A673 (cell line): ENCODE data around the gene MT1B. TPM values are rescaled to one million over a fixed set of nuclear protein-coding genes. Genes with fewer than 3 reads are reported as not detected.

Experiments used
- BruUV-seq: library from RNA; stranded (reverse); fragments of 400-500 nt; replicated peaks from 2 replicates; lab custom pipeline; 2021; lab: Mats Ljungman, UMichigan
- CTCF ChIA-PET: fragments of 300-600 bp; sonication (Branson Sonifier 250); formaldehyde crosslinking; loops from one replicate; lab custom pipeline; 2022; ENCODE audit warnings: antibody characterized with exemption; lab: Charles Lee
- POLR2A ChIA-PET: fragments of 300-600 bp; sonication (Branson Sonifier 250); formaldehyde crosslinking; loops from one replicate; lab custom pipeline; 2022; ENCODE audit warnings: antibody characterized with exemption; ENCODE audit not compliant: low non-redundant PET; lab: Charles Lee
- DNase-seq: peaks from one replicate; pipeline ENCODE4 v3.0.0-alpha.2; 2015; ENCODE audit warnings: low spot score
- H3K27ac ChIP-seq: fragments of 200-600 bp; sonication (generic); 2 replicates; pipeline ENCODE4 v1.5.1; 2016; ENCODE audit warnings: mixed run types, low read depth, mild to moderate bottlenecking, mixed read lengths, antibody characterized with exemption, low read length; ENCODE audit not compliant: poor library complexity, severe bottlenecking
- H3K27me3 ChIP-seq: fragments of 200-600 bp; sonication (generic); replicated peaks from 2 replicates; pipeline ENCODE4 v1.6.1; 2017; ENCODE audit warnings: mixed run types, low read depth, mild to moderate bottlenecking, mixed read lengths, antibody characterized with exemption, low read length; ENCODE audit not compliant: insufficient read depth, poor library complexity
- H3K36me3 ChIP-seq: fragments of 200-600 bp; sonication (generic); 2 replicates; pipeline ENCODE4 v1.6.1; 2016; ENCODE audit warnings: mixed run types, mild to moderate bottlenecking, mixed read lengths, antibody characterized with exemption, low read length; ENCODE audit not compliant: insufficient read depth, poor library complexity, severe bottlenecking
- H3K4me1 ChIP-seq: fragments of 200-600 bp; sonication (generic); 2 replicates; pipeline ENCODE4 v1.6.1; 2017; ENCODE audit warnings: mixed run types, mild to moderate bottlenecking, mixed read lengths, antibody characterized with exemption, low read length; ENCODE audit not compliant: insufficient read depth, poor library complexity, severe bottlenecking
- H3K4me3 ChIP-seq: fragments of 200-600 bp; sonication (generic); 2 replicates; pipeline ENCODE4 v1.5.1; 2016; ENCODE audit warnings: low read depth, mixed run types, mild to moderate bottlenecking, mixed read lengths, low read length; ENCODE audit not compliant: poor library complexity, severe bottlenecking
- H3K9me3 ChIP-seq: fragments of 200-600 bp; sonication (generic); 2 replicates; pipeline ENCODE4 v1.6.1; 2016; ENCODE audit warnings: mixed run types, low read depth, mild to moderate bottlenecking, mixed read lengths, antibody characterized with exemption, low read length; ENCODE audit not compliant: poor library complexity, severe bottlenecking
- EZH2 ChIP-seq: fragments of 200-600 bp; sonication (generic); IDR thresholded peaks from 2 replicates; pipeline ENCODE4 v1.6.1; 2017; ENCODE audit warnings: borderline replicate concordance, low read depth, mild to moderate bottlenecking, mixed read lengths, antibody characterized with exemption, low read length; ENCODE audit not compliant: poor library complexity, severe bottlenecking
- intact Hi-C: fragments of 100-400 bp; cut with micrococcal nuclease; formaldehyde crosslinking; loops from one replicate; pipeline ENCODE4 v1.10.0; 2022; ENCODE audit not compliant: unreplicated experiment
- total RNA-seq: library from RNA; stranded (reverse); gene quantifications from 2 replicates; pipeline ENCODE4 v1.2.3, GENCODE V29; 2021
- TF ChIP-seq, protein P1 (sequence below): fragments of 300-800, 200-600 bp; sonication (generic); conservative IDR thresholded peaks from 2 replicates; pipeline ENCODE4 v1.5.1; 2017; ENCODE audit warnings: low read depth, mild to moderate bottlenecking, antibody characterized with exemption, low read length, moderate library complexity, mixed read lengths

The MT1B gene
- total RNA-seq, 1 experiment from 2014 or later: not detected

DNA sequence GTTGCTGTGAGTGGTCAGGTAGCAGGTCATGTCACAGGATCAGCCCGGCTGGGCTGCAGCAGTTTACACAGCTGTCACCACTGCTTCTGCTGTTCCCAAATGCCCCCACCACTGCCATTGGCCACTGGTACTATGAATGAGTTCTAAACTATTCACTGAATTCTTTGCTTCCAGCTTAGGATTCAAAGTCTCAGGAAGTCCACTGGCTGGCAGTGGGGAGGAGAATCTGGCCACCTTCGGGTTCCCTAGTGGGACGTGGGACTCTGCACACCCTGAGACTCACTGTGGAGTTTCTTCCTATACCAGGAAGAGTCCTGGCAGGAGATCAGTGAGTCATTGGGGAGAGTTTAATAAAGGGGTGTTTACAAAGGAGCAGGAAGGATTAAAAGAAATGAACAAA, 37.5 kb downstream of the MT1B start:
- Histone ChIP-seq H3K27ac (no peak overlapping the region), H3K36me3 (no peaks in the 10 kb centered on the region), H3K4me1 (peaks cover 6% of the 10 kb centered on the region), H3K27me3 (no peaks in the 10 kb centered on the region), H3K4me3 (no peak overlapping the region), H3K9me3 (no peaks in the 10 kb centered on the region)
- DNase-seq: peak; percentile 58
- intact Hi-C loops: no loop called here
- CTCF ChIA-PET: no interaction called here
- TF ChIP-seq EZH2: no peak
- TF ChIP-seq, protein P1, sequence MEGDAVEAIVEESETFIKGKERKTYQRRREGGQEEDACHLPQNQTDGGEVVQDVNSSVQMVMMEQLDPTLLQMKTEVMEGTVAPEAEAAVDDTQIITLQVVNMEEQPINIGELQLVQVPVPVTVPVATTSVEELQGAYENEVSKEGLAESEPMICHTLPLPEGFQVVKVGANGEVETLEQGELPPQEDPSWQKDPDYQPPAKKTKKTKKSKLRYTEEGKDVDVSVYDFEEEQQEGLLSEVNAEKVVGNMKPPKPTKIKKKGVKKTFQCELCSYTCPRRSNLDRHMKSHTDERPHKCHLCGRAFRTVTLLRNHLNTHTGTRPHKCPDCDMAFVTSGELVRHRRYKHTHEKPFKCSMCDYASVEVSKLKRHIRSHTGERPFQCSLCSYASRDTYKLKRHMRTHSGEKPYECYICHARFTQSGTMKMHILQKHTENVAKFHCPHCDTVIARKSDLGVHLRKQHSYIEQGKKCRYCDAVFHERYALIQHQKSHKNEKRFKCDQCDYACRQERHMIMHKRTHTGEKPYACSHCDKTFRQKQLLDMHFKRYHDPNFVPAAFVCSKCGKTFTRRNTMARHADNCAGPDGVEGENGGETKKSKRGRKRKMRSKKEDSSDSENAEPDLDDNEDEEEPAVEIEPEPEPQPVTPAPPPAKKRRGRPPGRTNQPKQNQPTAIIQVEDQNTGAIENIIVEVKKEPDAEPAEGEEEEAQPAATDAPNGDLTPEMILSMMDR: no peak
- BruUV-seq: no TSS peak
- POLR2A ChIA-PET: no interaction called here

DNA sequence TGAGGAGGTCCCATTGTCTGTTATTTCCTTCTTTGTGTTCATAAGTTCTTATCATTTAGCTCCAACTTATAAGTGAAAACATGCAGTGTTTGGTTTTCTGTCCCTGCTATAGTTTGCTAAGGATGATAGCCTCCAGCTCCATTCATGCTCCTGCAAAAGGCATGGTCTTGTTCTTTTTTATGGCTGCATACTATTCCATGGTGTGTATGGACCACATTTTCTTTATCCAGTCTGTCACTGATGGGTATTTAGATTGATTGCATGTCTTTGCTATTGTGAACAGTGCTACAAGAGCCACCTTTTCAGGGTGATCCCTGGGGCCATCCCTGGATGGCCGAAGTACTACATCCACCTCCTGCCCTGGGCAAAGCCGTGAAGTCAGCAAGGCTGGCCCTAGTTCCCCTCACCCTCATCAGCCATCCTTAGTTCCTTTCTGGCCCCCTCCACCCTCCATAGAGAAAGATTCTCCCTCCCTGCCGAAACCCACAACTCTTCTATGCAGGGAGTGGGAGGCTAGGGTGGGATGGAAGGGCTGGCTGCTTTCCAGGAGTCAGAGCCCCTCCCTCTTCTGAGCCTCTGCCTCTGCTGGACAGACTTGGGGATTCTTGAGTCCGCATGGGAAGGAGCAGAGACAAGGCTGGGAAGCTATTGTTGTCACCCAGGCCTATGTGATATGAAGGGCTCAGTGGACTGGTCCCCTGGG, 38.9 kb downstream of the MT1B start:
- no TSS peak for BruUV-seq
- no peaks in the 10 kb centered on the region for H3K36me3 ChIP-seq
- H3K9me3 ChIP-seq: no peaks in the 10 kb centered on the region
- POLR2A ChIA-PET: no interaction called here
- no peak overlapping the region for H3K4me3 ChIP-seq
- intact Hi-C loops: no loop called here
- no peak for DNase-seq
- peaks cover 6% of the 10 kb centered on the region for H3K4me1 ChIP-seq
- CTCF ChIA-PET: no interaction called here
- H3K27me3 ChIP-seq: no peaks in the 10 kb centered on the region
- no peak overlapping the region for H3K27ac ChIP-seq
- TF ChIP-seq EZH2: no peak

DNA sequence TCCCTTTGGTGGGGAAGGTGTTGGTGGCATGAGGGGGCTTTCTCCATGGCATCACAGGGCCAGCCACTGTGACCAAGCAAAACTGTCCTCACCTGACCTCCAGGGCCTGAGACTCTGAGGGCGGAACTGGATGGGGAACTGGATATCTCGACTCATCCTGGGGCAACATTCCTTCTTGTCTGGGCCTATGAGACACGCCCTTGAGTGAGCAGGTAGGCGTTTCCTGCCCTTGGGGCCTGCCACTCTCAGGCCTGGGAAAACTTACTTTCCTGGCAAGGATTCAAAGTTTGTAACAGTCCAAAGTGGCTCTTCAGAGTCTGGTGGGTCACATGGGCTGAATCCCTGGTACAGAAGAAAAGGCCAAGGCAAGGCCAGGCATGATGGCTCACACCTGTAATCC, 40.2 kb downstream of the MT1B start:
- CTCF ChIA-PET: no interaction called here
- H3K4me1 ChIP-seq: peaks cover 6% of the 10 kb centered on the region
- POLR2A ChIA-PET: no interaction called here
- TF ChIP-seq EZH2: no peak
- TF ChIP-seq, protein P1: no peak
- no peaks in the 10 kb centered on the region for H3K9me3 ChIP-seq
- DNase-seq: no peak
- intact Hi-C loops: no loop called here
- BruUV-seq: no TSS peak
- H3K4me3 ChIP-seq: no peak overlapping the region
- H3K27ac ChIP-seq: no peak overlapping the region
- no peaks in the 10 kb centered on the region for H3K27me3 ChIP-seq
- no peaks in the 10 kb centered on the region for H3K36me3 ChIP-seq

DNA sequence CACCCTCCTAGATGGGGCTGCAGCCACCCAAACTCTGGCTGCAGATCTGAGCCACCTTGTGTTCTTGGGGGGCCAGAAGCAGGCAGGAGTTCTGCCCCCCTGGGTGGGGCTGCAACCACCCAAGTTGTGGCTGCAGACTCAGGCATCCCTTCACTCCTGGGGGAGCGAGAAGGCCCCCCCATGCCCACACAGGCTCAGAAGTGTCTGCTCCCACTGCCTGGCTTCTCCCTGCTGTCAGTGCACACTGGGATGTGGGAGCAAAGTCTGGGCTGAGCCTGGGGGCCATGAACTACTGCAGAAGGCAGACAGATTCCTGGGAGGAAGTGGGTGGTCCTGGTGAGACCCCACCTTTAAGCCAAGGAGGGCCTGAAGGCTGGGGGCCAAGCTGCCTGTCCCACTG, 43.6 kb downstream of the MT1B start:
- Histone ChIP-seq H3K4me1 (no peaks in the 10 kb centered on the region), H3K4me3 (no peak overlapping the region), H3K27ac (no peak overlapping the region), H3K36me3 (no peaks in the 10 kb centered on the region), H3K9me3 (no peaks in the 10 kb centered on the region), H3K27me3 (no peaks in the 10 kb centered on the region)
- no peak for TF ChIP-seq EZH2
- TF ChIP-seq, protein P1: no peak
- ChIA-PET CTCF (no interaction called here), POLR2A (no interaction called here)
- no TSS peak for BruUV-seq
- no peak for DNase-seq
- intact Hi-C loops: no loop called here
